Measurements from ENCODE around the gene SLC39A7.

Gene SLC39A7

DNA sequence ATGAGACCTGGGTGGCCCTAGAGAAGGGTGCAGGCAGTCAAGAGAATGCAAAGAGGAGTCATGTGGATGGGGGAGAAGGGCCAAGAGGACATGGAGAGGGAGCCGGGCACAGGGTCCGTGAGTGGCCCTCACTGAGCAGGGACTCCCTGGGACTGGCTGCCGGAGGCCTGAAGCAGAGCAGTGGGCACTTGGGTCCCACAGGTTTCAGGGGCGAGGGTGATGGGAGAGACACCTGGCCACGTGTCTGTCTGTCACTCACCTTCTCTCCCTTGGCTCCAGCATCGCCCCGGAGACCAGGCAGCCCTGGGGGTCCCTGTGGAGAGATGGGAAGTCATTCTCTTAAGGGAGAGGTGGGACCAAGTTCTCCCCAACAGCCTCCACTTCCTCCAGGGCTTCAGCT lies 33.9 kb upstream of the SLC39A7 start:
- TF ChIP-seq EZH2 (IDR thresholded peaks at IDR 0.05; ENCODE audit: borderline replicate concordance, low read length): no peak
- TF ChIP-seq CTCF (IDR thresholded peaks at IDR 0.05; ENCODE audit: low read length): no peak
- H3K4me1 ChIP-seq (ENCODE audit: insufficient read depth, low read length, severe bottlenecking): peaks cover 3% of the 10 kb centered on the region
- H3K4me2 ChIP-seq (ENCODE audit: low read length): no peak overlapping the region
- no peak overlapping the region for H3K9ac ChIP-seq (ENCODE audit: low read length)
- H3K4me3 ChIP-seq (ENCODE audit: low read depth, low read length, poor library complexity, severe bottlenecking): no peak overlapping the region
- no peaks in the 10 kb centered on the region for H3K9me3 ChIP-seq (ENCODE audit: low read length)
- no peaks in the 10 kb centered on the region for H3F3A ChIP-seq (ENCODE audit: insufficient read depth, low read length)
- H2AFZ ChIP-seq (ENCODE audit: low read length): no peak overlapping the region
- no peaks in the 10 kb centered on the region for H3K79me2 ChIP-seq (ENCODE audit: insufficient read depth, low read length)
- H4K20me1 ChIP-seq (ENCODE audit: insufficient read depth, low read length): no peaks in the 10 kb centered on the region
- H3K36me3 ChIP-seq (ENCODE audit: insufficient read depth, low read length): no peaks in the 10 kb centered on the region
- H3K9me2 ChIP-seq (ENCODE audit: low read depth, low read length): no peaks in the 10 kb centered on the region
- H3K27ac ChIP-seq (ENCODE audit: low read depth, low read length, poor library complexity, severe bottlenecking): no peak overlapping the region
- no peaks in the 10 kb centered on the region for H3K27me3 ChIP-seq (ENCODE audit: insufficient read depth, low read length)

GRCh38 chr6:33167374-33168283 lies 33.0 kb upstream of the SLC39A7 start:
- H3K36me3 ChIP-seq (ENCODE audit: insufficient read depth, low read length): no peaks in the 10 kb centered on the region
- H3K9ac ChIP-seq (ENCODE audit: low read length): no peak overlapping the region
- H4K20me1 ChIP-seq (ENCODE audit: insufficient read depth, low read length): no peaks in the 10 kb centered on the region
- no peak overlapping the region for H2AFZ ChIP-seq (ENCODE audit: low read length)
- H3K79me2 ChIP-seq (ENCODE audit: insufficient read depth, low read length): no peaks in the 10 kb centered on the region
- TF ChIP-seq EZH2 (IDR thresholded peaks at IDR 0.05; ENCODE audit: borderline replicate concordance, low read length) (no peak), CTCF (IDR thresholded peaks at IDR 0.05; ENCODE audit: low read length) (no peak)
- no peak overlapping the region for H3K27ac ChIP-seq (ENCODE audit: low read depth, low read length, poor library complexity, severe bottlenecking)
- H3K4me2 ChIP-seq (ENCODE audit: low read length): no peak overlapping the region
- no peaks in the 10 kb centered on the region for H3K27me3 ChIP-seq (ENCODE audit: insufficient read depth, low read length)
- no peaks in the 10 kb centered on the region for H3K9me2 ChIP-seq (ENCODE audit: low read depth, low read length)
- H3K9me3 ChIP-seq (ENCODE audit: low read length): no peaks in the 10 kb centered on the region
- no peaks in the 10 kb centered on the region for H3F3A ChIP-seq (ENCODE audit: insufficient read depth, low read length)
- no peak overlapping the region for H3K4me3 ChIP-seq (ENCODE audit: low read depth, low read length, poor library complexity, severe bottlenecking)
- H3K4me1 ChIP-seq (ENCODE audit: insufficient read depth, low read length, severe bottlenecking): no peaks in the 10 kb centered on the region

- Histone ChIP-seq H4K20me1 (ENCODE audit: insufficient read depth, low read length) (no peaks in the 10 kb centered on the region), H3K27ac (ENCODE audit: low read depth, low read length, poor library complexity, severe bottlenecking) (no peak overlapping the region), H3K9ac (ENCODE audit: low read length) (no peak overlapping the region), H3K79me2 (ENCODE audit: insufficient read depth, low read length) (no peaks in the 10 kb centered on the region), H3K9me3 (ENCODE audit: low read length) (no peaks in the 10 kb centered on the region), H3K4me2 (ENCODE audit: low read length) (no peak overlapping the region), H2AFZ (ENCODE audit: low read length) (no peak overlapping the region), H3K4me1 (ENCODE audit: insufficient read depth, low read length, severe bottlenecking) (no peaks in the 10 kb centered on the region), H3K36me3 (ENCODE audit: insufficient read depth, low read length) (no peaks in the 10 kb centered on the region), H3K9me2 (ENCODE audit: low read depth, low read length) (no peaks in the 10 kb centered on the region), H3K27me3 (ENCODE audit: insufficient read depth, low read length) (no peaks in the 10 kb centered on the region), H3K4me3 (ENCODE audit: low read depth, low read length, poor library complexity, severe bottlenecking) (no peak overlapping the region), H3F3A (ENCODE audit: insufficient read depth, low read length) (no peaks in the 10 kb centered on the region)
- TF ChIP-seq CTCF (IDR thresholded peaks at IDR 0.05; ENCODE audit: low read length): no peak
- TF ChIP-seq EZH2 (IDR thresholded peaks at IDR 0.05; ENCODE audit: borderline replicate concordance, low read length): no peak
Observed at GRCh38 chr6:33168284-33168601, 32.4 kb upstream of the SLC39A7 start.
